Measurements from ENCODE around the gene PTPRT.

GRCh38 chr20:42111349-42111748 lies 1078.4 kb downstream of the PTPRT start:
- no peak for TF ChIP-seq CTCF (conservative IDR thresholded peaks at IDR 0.05; ENCODE audit: low read depth, low read length)
- no peak for TF ChIP-seq MAFK (IDR thresholded peaks at IDR 0.05; ENCODE audit: low read depth, low read length)
- TF ChIP-seq RFX5 (IDR thresholded peaks at IDR 0.05; ENCODE audit: low read depth, low read length), result no peak
- TF ChIP-seq POLR2A (IDR thresholded peaks at IDR 0.05; ENCODE audit: low read depth, low read length), result no peak
- TF ChIP-seq NFE2L2 (IDR thresholded peaks at IDR 0.05; ENCODE audit: low read depth, low read length), result no peak

Data from IMR-90 (cell line).